GM21515 (cell line): ENCODE results near the gene WFDC2.

Experiments used
- ATAC-seq: cut with Tn5 transposase; IDR thresholded peaks from one replicate; pipeline ENCODE4 v1.9.1; 2021; ENCODE audit not compliant: unreplicated experiment

WFDC2 gene

DNA sequence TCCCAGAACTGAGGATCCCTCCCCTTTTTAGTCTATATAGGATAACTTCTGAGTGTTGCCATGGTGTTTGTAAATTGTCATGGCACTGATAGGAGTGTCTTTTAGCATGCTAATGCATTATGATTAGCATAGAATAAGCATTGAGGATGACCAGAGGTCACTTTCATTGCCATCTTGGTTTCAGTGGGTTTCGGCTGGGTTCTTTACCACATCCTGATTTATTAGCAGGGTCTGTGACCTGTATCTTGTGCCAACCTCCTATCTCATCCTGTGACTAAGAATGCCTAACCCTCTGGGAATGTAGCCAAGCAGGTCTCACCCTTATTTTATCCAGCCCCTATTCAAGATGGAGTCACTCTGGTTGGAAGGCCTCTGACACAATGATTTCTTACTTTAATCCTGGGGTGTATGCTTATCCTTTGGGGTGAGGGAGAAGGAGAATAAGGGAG lies 19.6 kb downstream of the WFDC2 start:
- no peak for ATAC-seq

DNA sequence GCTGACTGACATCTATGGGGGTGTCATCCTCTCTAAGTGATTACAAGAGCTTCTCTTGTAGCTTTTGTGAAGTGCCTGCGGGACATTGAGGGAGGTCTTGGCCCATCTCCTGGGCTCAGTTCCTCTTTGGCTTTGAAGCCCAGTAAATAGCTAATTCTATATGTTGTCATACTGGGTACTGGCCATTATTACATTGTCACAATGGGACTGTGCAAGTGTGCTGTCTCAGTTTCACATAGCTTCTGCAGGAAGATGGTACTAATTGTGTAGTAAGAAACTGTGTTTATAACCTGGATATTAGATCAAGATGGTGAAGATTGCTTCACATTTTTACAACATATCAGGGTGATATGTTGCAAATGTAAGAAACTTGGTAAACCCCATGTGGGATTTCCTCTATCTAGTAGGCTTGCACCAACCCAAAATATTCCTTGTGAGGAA lies 26.0 kb downstream of the WFDC2 start:
- ATAC-seq = no peak

DNA sequence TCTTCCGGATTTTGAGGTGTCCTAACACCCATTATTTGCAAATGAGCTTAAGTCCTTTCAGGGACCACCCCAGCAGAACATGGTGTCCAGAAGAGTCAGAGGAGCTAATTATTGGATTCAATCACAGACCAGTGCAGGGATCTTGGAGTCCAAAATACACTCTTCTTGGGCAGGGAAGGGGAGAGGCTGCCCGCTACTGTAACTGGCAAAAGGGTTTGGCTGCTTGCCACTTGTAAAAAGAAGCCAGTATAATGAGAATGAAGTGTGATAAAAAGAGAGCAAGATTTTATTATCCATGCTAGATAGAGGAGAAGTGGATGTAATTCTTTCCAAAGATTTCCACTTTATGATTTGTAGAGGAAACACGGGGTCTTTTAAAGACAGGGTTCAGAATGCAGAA lies 26.6 kb downstream of the WFDC2 start:
- no peak for ATAC-seq

DNA sequence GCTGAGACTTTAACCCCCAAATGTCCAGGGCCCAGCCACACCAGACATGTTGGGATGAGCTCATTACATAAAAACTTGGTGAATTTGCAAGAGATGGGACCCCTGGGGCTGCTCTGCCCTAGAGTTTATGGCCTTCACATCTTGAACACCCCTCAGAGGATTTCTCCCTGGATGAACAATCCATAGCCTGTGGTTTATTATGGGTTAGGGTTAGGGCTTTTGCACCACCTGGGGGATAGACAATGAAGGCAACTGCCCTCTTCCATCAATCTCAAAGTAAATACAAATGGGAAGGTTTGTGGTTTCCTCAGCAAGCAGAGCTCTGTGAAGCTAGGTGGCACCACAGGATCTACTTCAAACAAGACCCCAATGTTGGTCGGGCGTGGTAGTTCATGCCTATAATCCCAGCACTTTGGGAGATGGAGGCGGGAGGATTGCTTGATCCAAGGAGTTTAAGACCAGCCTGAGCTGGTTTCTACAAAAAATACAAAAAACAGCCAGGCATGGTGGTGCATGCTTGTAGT lies 28.5 kb downstream of the WFDC2 start:
- ATAC-seq = no peak

DNA sequence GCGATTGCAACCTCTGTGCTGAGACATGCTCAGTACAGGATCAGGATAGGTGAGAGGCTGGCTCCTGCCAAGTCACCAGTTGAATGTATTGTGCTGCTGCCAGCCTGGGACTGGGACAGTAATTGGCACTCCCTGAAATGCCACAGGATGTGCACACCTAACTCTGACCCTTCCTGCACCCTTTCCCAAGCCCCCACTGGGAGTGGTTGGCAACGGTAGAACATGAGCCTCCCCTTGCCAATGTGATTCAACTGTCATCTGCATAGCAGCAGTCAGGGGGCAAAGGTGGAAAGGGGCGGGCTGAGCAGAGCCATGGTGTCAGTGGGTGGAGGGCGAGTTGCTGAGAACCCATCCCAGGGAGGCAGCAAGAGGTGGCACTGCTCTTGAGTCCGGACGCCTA lies 30.5 kb downstream of the WFDC2 start:
- ATAC-seq = no peak

DNA sequence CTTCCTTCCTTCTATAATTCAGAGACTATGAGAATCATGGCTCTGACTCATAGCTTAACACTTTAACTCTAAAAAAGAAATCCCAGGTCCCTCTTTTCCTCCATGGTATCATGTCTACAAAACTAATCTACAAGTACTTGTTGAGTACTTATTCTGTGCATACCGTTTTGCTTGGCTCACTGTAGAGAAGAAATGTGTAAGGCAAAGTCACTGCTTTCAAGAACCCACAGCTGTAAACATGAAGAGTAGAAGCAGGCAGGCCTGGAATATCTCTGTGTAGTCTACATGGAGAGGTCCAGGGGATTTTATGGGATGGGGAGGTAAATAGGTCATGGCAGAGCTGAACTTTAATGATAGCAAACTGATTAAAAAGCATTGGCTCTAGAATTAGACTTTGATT lies 32.0 kb downstream of the WFDC2 start:
- no peak for ATAC-seq

DNA sequence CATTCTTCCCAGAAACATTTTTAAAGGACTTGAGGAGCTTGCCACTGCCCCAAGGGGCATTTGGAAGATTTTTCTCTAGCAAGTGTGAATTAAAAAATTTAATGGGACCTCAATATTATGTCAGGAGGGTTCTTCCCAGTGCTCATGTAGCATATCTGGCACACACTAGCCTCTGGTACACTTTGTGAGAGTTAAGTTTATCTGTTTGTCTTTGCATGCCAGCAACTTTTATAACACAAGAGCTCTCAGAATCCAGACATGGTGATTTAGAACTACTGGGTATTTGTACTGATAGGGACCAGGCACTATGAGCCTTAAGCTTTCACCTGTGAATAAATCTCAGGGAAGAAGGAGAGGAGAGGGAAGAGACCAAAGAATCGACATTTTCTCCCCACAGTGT lies 33.0 kb downstream of the WFDC2 start:
- ATAC-seq = no peak

DNA sequence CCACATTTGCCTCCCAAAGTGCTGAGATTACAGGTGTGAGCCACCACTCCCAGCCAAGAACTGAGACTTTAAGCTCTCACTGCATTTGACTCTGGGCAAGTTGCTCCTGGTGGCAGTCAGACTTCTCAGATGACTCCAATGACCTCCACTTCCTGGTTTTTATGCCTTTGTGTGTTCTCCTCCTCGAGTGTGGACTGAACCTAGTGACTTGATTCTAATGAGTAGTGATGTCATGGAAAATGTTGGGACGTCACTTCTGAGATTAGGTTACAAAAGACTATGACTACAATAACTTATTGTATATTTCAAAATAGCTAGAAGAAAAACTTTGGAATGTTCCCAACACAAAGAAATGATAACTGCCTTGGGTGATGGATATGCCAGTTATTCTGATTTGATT lies 33.9 kb downstream of the WFDC2 start:
- no peak for ATAC-seq

DNA sequence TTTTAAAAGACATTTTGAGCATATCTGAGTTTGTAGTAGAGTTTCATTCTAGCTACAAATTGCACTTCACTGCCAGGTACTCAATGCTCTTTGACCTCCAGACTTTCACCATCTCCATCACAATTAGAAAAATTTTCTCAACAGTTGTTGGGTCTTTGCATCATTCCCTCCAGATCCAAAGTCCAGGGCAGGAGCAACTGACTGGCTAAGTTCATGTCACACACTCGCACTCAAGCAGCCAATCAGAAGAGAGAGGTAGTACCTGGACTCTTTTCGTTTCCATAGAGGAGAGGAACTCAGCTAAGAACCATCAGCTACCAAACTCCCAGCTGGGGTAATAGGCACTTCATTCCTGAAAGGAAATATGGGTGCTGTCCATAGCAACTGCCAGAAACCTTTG lies 36.8 kb downstream of the WFDC2 start:
- ATAC-seq = no peak

DNA sequence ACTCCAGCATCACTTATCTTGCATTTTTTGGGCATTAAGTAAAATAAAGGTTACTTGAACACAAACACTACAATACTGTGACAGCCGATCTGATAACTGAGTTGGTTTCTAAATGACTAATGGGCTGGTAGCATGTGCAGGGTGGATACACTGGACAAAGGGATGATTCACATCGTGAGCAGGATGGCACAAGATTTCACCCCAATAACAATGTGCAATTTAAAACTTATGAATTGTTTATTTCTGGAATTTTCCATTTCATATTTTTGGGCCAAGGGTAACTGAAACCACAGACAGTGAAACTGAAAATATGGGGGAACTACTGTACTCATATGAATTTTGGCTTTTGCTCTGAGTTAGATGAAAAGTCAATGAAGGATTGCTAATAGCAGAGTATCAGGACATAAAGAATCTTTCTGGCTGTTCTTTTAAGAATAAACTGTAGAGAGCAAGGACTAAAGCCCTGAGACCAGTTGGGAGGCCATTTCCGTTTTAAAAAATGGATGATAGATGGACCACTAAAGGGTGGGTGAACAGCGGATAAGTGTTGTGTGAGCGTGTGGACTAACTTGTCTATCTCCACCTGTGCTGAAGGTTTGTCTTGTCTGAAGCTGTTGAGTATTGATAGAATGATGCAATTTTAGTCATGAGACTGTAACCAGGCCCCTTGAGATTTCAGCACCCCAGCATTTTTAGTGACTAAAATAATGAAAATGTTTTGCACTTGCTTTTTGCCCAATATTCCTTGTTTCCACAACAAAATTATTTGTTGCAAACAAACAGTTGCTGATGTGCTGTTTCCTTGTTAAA lies 37.7 kb downstream of the WFDC2 start:
- ATAC-seq = no peak

DNA sequence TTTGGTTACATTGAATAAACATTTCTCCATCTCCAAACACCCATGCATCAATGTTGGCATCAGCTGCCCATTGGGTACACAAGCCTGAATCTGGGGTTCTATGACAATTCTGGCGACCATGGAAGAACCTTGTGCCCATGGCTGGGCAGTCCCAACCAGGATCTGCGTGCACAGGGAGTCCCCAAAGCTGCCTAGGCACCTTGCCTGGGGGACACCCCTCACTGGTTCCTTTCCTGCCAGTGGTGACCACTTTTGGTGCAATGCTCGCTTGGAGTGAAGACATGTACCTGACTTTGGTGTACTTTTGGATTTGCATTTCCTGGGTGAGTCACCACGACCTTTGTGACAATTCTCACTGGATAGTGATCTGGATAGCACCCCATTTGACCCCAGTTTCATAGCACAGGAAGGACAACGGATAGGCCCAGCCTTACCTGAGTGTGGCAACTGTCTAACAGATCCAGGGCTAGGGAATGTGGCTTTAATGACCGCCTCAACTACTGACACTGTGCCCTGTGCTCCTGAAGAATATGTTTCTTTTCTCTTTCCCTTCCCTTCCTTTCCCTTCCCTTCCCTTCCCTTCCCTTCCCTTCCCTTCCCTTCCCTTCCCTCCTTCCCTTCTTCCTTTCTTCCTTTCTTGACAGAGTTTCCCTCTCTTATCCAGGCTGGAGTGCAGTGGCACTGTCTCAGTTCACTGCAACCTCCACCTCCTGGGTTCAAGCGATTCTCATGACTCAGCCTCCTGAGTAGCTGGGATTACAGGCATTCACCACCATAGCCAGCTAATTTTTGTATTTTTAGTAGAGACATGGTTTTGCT lies 38.7 kb downstream of the WFDC2 start:
- ATAC-seq = no peak

DNA sequence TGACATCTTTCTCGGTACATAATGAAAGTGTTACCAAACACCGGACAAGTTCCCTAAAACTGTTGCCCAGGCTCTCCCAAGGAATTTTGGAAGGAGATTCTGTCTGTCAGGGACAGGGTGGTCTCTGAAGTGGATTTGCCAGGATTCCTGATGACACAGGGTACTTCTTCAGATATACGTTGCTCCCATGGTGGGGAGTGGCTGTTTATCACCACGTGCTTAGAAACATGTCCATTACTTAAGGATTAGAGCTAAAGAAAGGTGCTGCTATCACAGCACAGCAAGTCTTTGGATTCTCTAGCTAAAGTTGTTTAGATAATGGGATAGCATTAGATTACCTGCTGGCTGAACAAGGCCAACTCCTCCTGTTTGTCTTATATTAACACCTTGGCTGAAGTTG lies 39.5 kb downstream of the WFDC2 start:
- ATAC-seq = no peak

DNA sequence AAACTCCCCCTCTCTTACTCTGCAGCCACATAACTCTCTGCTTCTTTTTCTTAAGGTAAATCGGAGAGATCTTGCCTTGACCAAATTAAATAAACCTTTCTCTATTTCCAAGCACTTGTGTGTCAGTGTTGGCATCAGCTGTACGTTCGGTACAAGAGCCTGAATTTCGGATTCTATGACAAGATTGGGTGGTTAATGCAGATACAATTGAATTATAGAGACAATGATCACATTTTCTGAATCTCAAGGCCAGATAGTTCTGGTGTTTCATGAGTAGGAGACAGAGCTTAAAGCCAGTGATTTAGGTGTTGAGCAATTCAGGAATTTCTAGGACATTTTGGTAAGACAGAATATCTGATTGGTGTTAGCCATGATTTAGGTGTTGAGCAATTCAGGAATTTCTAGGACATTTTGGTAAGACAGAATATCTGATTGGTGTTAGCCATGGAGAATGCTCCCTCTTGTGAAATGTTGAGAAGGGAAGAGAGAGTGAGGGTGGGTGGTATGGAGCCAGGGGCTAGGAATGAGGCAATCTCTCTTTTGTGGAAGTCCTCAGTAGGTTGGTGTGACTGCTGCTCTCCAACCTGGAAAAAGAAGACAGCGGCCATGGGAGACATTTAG lies 40.8 kb downstream of the WFDC2 start:
- no peak for ATAC-seq

DNA sequence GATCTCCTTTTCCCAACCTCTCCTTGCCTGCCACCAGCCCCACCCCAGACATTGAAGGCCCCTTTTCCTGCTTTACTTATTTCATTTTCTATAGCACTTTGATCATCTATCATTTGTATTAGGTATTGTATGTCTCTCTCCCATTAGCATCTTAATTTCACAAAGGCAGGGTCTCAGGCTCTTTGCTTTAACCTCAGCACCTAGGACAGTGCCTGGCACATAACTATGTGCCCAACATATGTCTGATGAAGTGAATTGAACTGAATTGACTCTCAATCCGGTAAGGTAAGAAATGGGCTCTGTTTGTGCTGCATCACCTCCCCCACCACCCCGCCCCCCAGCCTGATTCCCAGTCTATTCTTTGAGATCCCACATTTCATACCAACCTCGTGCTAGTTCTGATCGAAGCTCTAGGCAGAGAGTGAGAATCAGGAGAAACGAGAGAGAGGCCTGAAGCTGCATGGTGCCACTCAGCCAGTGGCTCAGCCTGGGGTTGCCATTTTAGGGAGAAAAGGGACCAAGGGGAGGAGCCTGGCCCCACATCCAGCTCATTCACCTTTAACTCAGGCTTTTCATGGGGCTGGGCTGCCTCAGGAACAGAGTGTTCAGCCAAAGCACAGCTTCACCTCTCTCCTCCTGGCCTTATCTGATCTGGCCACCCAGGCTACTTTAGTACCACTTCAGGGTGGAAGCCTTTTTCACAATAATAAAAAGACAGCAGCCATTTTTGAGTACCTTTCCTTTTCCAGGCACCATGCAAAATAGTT lies 45.8 kb downstream of the WFDC2 start, which contains the start of gene SPINT3:
Gene SPINT3 (minus strand): TSS at position 476 of the 767 bp plus-strand sequence. CDS start 14 bp downstream, at position 462.
- no peak for ATAC-seq

DNA sequence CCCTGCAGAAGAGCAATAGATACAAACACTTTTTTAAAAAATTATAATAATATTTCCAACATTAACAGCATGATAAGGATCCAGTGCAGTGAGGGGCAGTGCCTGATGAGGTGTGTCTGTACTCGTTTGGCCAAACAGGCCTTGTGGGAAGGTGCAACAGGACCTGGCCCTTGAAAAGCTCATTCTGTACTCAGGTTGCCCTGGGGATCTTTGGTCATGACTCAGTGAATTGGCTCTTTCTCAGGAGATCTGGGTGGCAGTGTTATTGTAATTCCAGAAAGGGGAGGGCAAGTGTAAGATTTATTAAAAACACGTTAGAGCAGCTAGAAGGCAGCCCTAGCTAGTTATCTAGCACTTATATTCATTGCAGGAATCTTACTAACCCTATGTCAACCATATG lies 48.7 kb downstream of the WFDC2 start:
- no peak for ATAC-seq

DNA sequence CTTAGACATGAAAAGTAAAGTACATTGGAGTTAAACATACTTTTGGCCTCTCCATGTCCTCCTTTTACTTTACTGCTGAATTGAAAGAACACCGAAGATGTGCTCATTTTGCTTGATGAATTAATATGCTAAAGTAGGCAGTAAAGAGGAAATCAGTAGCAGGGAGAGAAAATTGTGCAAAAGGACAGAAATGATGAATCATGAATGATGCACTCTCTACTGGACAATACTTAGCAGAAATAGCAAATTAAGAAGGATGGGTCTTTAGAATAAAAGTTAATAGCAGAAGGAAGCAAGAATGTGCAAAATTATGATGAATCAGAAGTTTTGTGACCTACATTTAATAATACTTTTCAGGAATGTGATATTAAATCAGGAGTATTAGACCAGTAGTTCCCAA lies 54.3 kb downstream of the WFDC2 start:
- no peak for ATAC-seq

DNA sequence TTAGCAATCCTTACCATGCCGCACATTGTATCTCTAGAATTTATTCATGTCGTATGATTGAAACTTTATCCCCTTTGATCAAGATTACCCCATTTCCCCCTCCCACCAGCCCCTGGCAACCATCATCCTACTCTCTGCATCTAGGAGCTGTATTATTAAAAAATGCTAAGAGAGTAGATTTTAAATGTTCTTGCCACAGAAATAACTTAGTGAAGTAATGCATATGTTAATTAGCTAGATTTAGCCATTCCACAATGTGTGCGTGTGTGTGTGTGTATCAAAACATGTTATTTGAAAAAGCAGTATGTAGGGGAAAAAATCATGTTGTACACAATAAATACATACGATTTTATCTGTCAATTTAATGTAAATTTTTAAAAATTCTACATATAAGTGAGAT lies 57.7 kb downstream of the WFDC2 start:
- no peak for ATAC-seq
